Measurements from ENCODE around the gene CLASRP. TPM values are rescaled to one million over a fixed set of nuclear protein-coding genes. Genes with fewer than 3 reads are reported as not detected.
"Not testable (repeated sequence)": the region's sequence is repeated elsewhere in the genome, so short reads cannot be mapped to it uniquely, and the experiment has no call there.

Gene CLASRP
- polyA plus RNA-seq, 1 donor (not counting 4 experiments of a cell fraction or from before 2014, with no cell fraction given) = 21.4 TPM

- no peak overlapping the region for H3K9ac ChIP-seq (ENCODE audit: control insufficient read depth, extremely low read depth, insufficient read depth, low read length)
- no peaks in the 10 kb centered on the region for H4K20me1 ChIP-seq (ENCODE audit: control insufficient read depth, extremely low read depth, insufficient read depth, low read length)
- no peak for FAIRE-seq
- H3K79me2 ChIP-seq (ENCODE audit: control insufficient read depth, insufficient read depth, low read length) = no peaks in the 10 kb centered on the region
- H3K9me1 ChIP-seq (ENCODE audit: control insufficient read depth, extremely low read depth, insufficient read depth, low read length) = no peaks in the 10 kb centered on the region
- TF ChIP-seq EZH2 (IDR thresholded peaks at IDR 0.05; ENCODE audit: low read length) (no peak), CTCF (optimal IDR thresholded peaks at IDR 0.05 in 1 of 3, IDR thresholded peaks at IDR 0.05 in 1 of 3, conservative IDR thresholded peaks at IDR 0.05 in 1 of 3; ENCODE audit: extremely low read depth in 1 of 3, insufficient read depth in 2 of 3, low read length in 3 of 3) (no peak)
- dilution Hi-C loops (cut with MboI; ENCODE audit: extremely low pct_ligation_motif_present, low sequenced_read_pairs) = no loop called here
- H2AFZ ChIP-seq (ENCODE audit: control insufficient read depth, low read length) = no peak overlapping the region
- H3K4me1 ChIP-seq (ENCODE audit: control insufficient read depth, extremely low read depth, insufficient read depth, low read length) = peaks cover 7% of the 10 kb centered on the region
- H3K9me3 ChIP-seq (ENCODE audit: control insufficient read depth, low read depth, low read length) = no peaks in the 10 kb centered on the region
- H3K36me3 ChIP-seq (ENCODE audit: control insufficient read depth in 2 of 2, extremely low read depth in 1 of 2, insufficient read depth in 2 of 2, low read length in 2 of 2) = no peaks in the 10 kb centered on the region
- H3K27me3 ChIP-seq (ENCODE audit: control insufficient read depth, extremely low read depth, insufficient read depth, low read length) = no peaks in the 10 kb centered on the region
- no peak overlapping the region for H3K27ac ChIP-seq (ENCODE audit: control insufficient read depth, insufficient read depth, low read length)
- no peak overlapping the region for H3K4me3 ChIP-seq (ENCODE audit: control insufficient read depth in 2 of 3, extremely low read depth in 1 of 3, insufficient read depth in 2 of 3, low read depth in 1 of 3, low read length in 3 of 3)
- DNase-seq (ENCODE audit: low read depth, low spot score) = no peak
- H3K4me2 ChIP-seq (ENCODE audit: control insufficient read depth, extremely low read depth, insufficient read depth, low read depth, low read length) = no peak overlapping the region
Measured at GRCh38 chr19:44998025-44998424, 40.8 kb upstream of the CLASRP start.

- H3K4me3 ChIP-seq (ENCODE audit: control insufficient read depth in 2 of 3, extremely low read depth in 1 of 3, insufficient read depth in 2 of 3, low read depth in 1 of 3, low read length in 3 of 3); H4K20me1 ChIP-seq (ENCODE audit: control insufficient read depth, extremely low read depth, insufficient read depth, low read length); H3K36me3 ChIP-seq (ENCODE audit: control insufficient read depth in 2 of 2, extremely low read depth in 1 of 2, insufficient read depth in 2 of 2, low read length in 2 of 2); H2AFZ ChIP-seq (ENCODE audit: control insufficient read depth, low read length); H3K79me2 ChIP-seq (ENCODE audit: control insufficient read depth, insufficient read depth, low read length); dilution Hi-C loops (cut with MboI; ENCODE audit: extremely low pct_ligation_motif_present, low sequenced_read_pairs); H3K27me3 ChIP-seq (ENCODE audit: control insufficient read depth, extremely low read depth, insufficient read depth, low read length); FAIRE-seq; H3K9ac ChIP-seq (ENCODE audit: control insufficient read depth, extremely low read depth, insufficient read depth, low read length); H3K4me1 ChIP-seq (ENCODE audit: control insufficient read depth, extremely low read depth, insufficient read depth, low read length); H3K27ac ChIP-seq (ENCODE audit: control insufficient read depth, insufficient read depth, low read length); H3K4me2 ChIP-seq (ENCODE audit: control insufficient read depth, extremely low read depth, insufficient read depth, low read depth, low read length); H3K9me1 ChIP-seq (ENCODE audit: control insufficient read depth, extremely low read depth, insufficient read depth, low read length); H3K9me3 ChIP-seq (ENCODE audit: control insufficient read depth, low read depth, low read length); DNase-seq (ENCODE audit: low read depth, low spot score): not testable (repeated sequence)
Measured at GRCh38 chr19:44999131-44999925, 39.5 kb upstream of the CLASRP start.

GRCh38 chr19:45000665-45001064, 38.2 kb upstream of the CLASRP start:
- H3K27ac ChIP-seq (ENCODE audit: control insufficient read depth, insufficient read depth, low read length) = peak overlapping the region; percentile 59
- H2AFZ ChIP-seq (ENCODE audit: control insufficient read depth, low read length) = peak overlapping the region; percentile 70
- FAIRE-seq = not testable (repeated sequence)

More at GRCh38 chr19:45000665-45001064, 38.2 kb upstream of the CLASRP start:
- peak overlapping the region in 1 of 3 experiments; percentile 44 for H3K4me3 ChIP-seq (ENCODE audit: control insufficient read depth in 2 of 3, extremely low read depth in 1 of 3, insufficient read depth in 2 of 3, low read depth in 1 of 3, low read length in 3 of 3)
- H4K20me1 ChIP-seq (ENCODE audit: control insufficient read depth, extremely low read depth, insufficient read depth, low read length); dilution Hi-C loops (cut with MboI; ENCODE audit: extremely low pct_ligation_motif_present, low sequenced_read_pairs); H3K36me3 ChIP-seq (ENCODE audit: control insufficient read depth in 2 of 2, extremely low read depth in 1 of 2, insufficient read depth in 2 of 2, low read length in 2 of 2); H3K27me3 ChIP-seq (ENCODE audit: control insufficient read depth, extremely low read depth, insufficient read depth, low read length); H3K9me1 ChIP-seq (ENCODE audit: control insufficient read depth, extremely low read depth, insufficient read depth, low read length); H3K9me3 ChIP-seq (ENCODE audit: control insufficient read depth, low read depth, low read length); H3K4me1 ChIP-seq (ENCODE audit: control insufficient read depth, extremely low read depth, insufficient read depth, low read length); DNase-seq (ENCODE audit: low read depth, low spot score); H3K79me2 ChIP-seq (ENCODE audit: control insufficient read depth, insufficient read depth, low read length): not testable (repeated sequence)
- peak overlapping the region; percentile 91 for H3K9ac ChIP-seq (ENCODE audit: control insufficient read depth, extremely low read depth, insufficient read depth, low read length)
- peak overlapping the region; percentile 60 for H3K4me2 ChIP-seq (ENCODE audit: control insufficient read depth, extremely low read depth, insufficient read depth, low read depth, low read length)
